Ectodermal cell (in vitro differentiated cells): ENCODE measurements around the gene ST8SIA5.

Source experiments
- H3K27ac ChIP-seq: 2 replicates; pipeline ENCODE4 v1.7.0; 2013; ENCODE audit warnings: mild to moderate bottlenecking, low read depth, low read length; ENCODE audit not compliant: insufficient read depth, poor library complexity, severe bottlenecking
- H3K27me3 ChIP-seq: 2 replicates; pipeline ENCODE4 v1.7.0; 2013; ENCODE audit warnings: mild to moderate bottlenecking, low read length; ENCODE audit not compliant: insufficient read depth, control insufficient read depth, poor library complexity, severe bottlenecking
- H3K36me3 ChIP-seq: one replicate; pipeline ENCODE4 v1.7.0; 2013; ENCODE audit warnings: low read length; ENCODE audit not compliant: control insufficient read depth, insufficient read depth
- H3K4me1 ChIP-seq: one replicate; pipeline ENCODE4 v1.7.0; 2013; ENCODE audit warnings: low read length; ENCODE audit not compliant: control insufficient read depth, insufficient read depth
- H3K4me3 ChIP-seq: 2 replicates; pipeline ENCODE4 v1.7.0; 2013; ENCODE audit warnings: low read depth, low read length, control low read depth; ENCODE audit not compliant: insufficient read depth
- H3K9me3 ChIP-seq: 2 replicates; pipeline ENCODE4 v1.7.0; 2013; ENCODE audit warnings: mild to moderate bottlenecking, low read length, moderate library complexity; ENCODE audit not compliant: control insufficient read depth
- WGBS, 2 experiments: methylation state at CpG; one replicate each; pipeline ENCODE4 v1.1.7; 2013; ENCODE audit warnings: missing lambda C conversion rate in 2 of 2; 5-methylcytosine and 5-hydroxymethylcytosine counted together

Gene ST8SIA5

GRCh38 chr18:46660957-46661749 is 95.7 kb downstream of the ST8SIA5 start:
- Histone ChIP-seq H3K9me3 (no peaks in the 10 kb centered on the region), H3K27me3 (no peaks in the 10 kb centered on the region), H3K36me3 (no peaks in the 10 kb centered on the region), H3K4me1 (no peaks in the 10 kb centered on the region), H3K27ac (no peak overlapping the region), H3K4me3 (no peak overlapping the region)
- WGBS, 2 experiments = 84% methylated on average over 8 to 9 of the region's 9 CpGs

GRCh38 chr18:46659484-46659883 is 97.4 kb downstream of the ST8SIA5 start:
- Histone ChIP-seq H3K9me3 (no peaks in the 10 kb centered on the region), H3K4me3 (no peak overlapping the region), H3K27me3 (no peaks in the 10 kb centered on the region), H3K4me1 (no peaks in the 10 kb centered on the region), H3K36me3 (no peaks in the 10 kb centered on the region), H3K27ac (no peak overlapping the region)
- 88 to 90% methylated on average over 3 of the region's 3 CpGs for WGBS, 2 experiments

GRCh38 chr18:46657115-46657955 is 99.5 kb downstream of the ST8SIA5 start, which contains the start of gene LOXHD1:
Gene LOXHD1 (minus strand): TSS chr18:46657220. CDS start chr18:46657033, 187 bp downstream.
- no peaks in the 10 kb centered on the region for H3K4me1 ChIP-seq
- no peaks in the 10 kb centered on the region for H3K36me3 ChIP-seq
- H3K27ac ChIP-seq = no peak within 1 kb of the TSS
- WGBS, 2 experiments = 89 to 90% methylated on average over 25 of the region's 25 CpGs
- H3K27me3 ChIP-seq = no peaks in the 10 kb centered on the region
- no peak within 1 kb of the TSS for H3K4me3 ChIP-seq
- H3K9me3 ChIP-seq = no peaks in the 10 kb centered on the region

GRCh38 chr18:46656326-46657114 is 100.3 kb downstream of the ST8SIA5 start:
- H3K4me3 ChIP-seq = no peak overlapping the region
- no peaks in the 10 kb centered on the region for H3K27me3 ChIP-seq
- H3K36me3 ChIP-seq = no peaks in the 10 kb centered on the region
- WGBS, 2 experiments = 90 to 92% methylated on average over 27 of the region's 27 CpGs
- H3K4me1 ChIP-seq = no peaks in the 10 kb centered on the region
- H3K9me3 ChIP-seq = no peaks in the 10 kb centered on the region
- no peak overlapping the region for H3K27ac ChIP-seq

GRCh38 chr18:46652372-46652771 is 104.5 kb downstream of the ST8SIA5 start:
- H3K36me3 ChIP-seq = no peaks in the 10 kb centered on the region
- H3K4me1 ChIP-seq = no peaks in the 10 kb centered on the region
- no peak overlapping the region for H3K27ac ChIP-seq
- no peak overlapping the region for H3K4me3 ChIP-seq
- H3K9me3 ChIP-seq = no peaks in the 10 kb centered on the region
- no peaks in the 10 kb centered on the region for H3K27me3 ChIP-seq

GRCh38 chr18:46650681-46651080 is 106.2 kb downstream of the ST8SIA5 start:
- WGBS, 2 experiments = 74 to 84% methylated on average over 4 of the region's 4 CpGs
- Histone ChIP-seq H3K27ac (no peak overlapping the region), H3K4me1 (no peaks in the 10 kb centered on the region), H3K9me3 (no peaks in the 10 kb centered on the region), H3K27me3 (no peaks in the 10 kb centered on the region), H3K4me3 (no peak overlapping the region), H3K36me3 (no peaks in the 10 kb centered on the region)

- no peaks in the 10 kb centered on the region for H3K27me3 ChIP-seq
- 92 to 93% methylated on average over 12 of the region's 12 CpGs for WGBS, 2 experiments
- H3K36me3 ChIP-seq = no peaks in the 10 kb centered on the region
- no peak overlapping the region for H3K27ac ChIP-seq
- H3K4me1 ChIP-seq = no peaks in the 10 kb centered on the region
- no peak overlapping the region for H3K4me3 ChIP-seq
- H3K9me3 ChIP-seq = no peaks in the 10 kb centered on the region
Observed at GRCh38 chr18:46649071-46649862, 107.6 kb downstream of the ST8SIA5 start.

- H3K36me3 ChIP-seq = no peaks in the 10 kb centered on the region
- H3K4me3 ChIP-seq = no peak overlapping the region
- no peak overlapping the region for H3K27ac ChIP-seq
- 91% methylated on average over 7 of the region's 7 CpGs for WGBS, 2 experiments
- no peaks in the 10 kb centered on the region for H3K9me3 ChIP-seq
- no peaks in the 10 kb centered on the region for H3K27me3 ChIP-seq
- H3K4me1 ChIP-seq = no peaks in the 10 kb centered on the region
Observed at GRCh38 chr18:46646468-46646867, 110.4 kb downstream of the ST8SIA5 start.

- H3K36me3 ChIP-seq = no peaks in the 10 kb centered on the region
- WGBS, 2 experiments = 83 to 85% methylated on average over 5 of the region's 5 CpGs
Observed at GRCh38 chr18:46642561-46642960, 114.3 kb downstream of the ST8SIA5 start.

More at GRCh38 chr18:46642561-46642960, 114.3 kb downstream of the ST8SIA5 start:
- no peaks in the 10 kb centered on the region for H3K27me3 ChIP-seq
- H3K27ac ChIP-seq = no peak overlapping the region
- H3K4me3 ChIP-seq = no peak overlapping the region
- H3K4me1 ChIP-seq = no peaks in the 10 kb centered on the region
- H3K9me3 ChIP-seq = no peaks in the 10 kb centered on the region
